K562 (cell line): ENCODE data around the gene VRK3. TPM values are rescaled to one million over a fixed set of nuclear protein-coding genes. Genes with fewer than 3 reads are reported as not detected.

Experiments
- ATAC-seq: fragments of 200-7000 bp; cut with Tn5 transposase; 3 replicates; pipeline ENCODE4 v1.9.1; 2020; ENCODE audit warnings: moderate library complexity
- BruUV-seq: library from RNA; stranded (reverse); fragments of 400-500 nt; replicated peaks from 2 replicates; lab custom pipeline; 2021; lab: Mats Ljungman, UMichigan
- CTCF ChIA-PET: fragments of 300-600 bp; formaldehyde crosslinking; extraction: SDS; loops from one replicate; lab custom pipeline; 2021; ENCODE audit warnings: low intra/inter-chr PET ratio; lab: Yijun Ruan, JAX
- POLR2A ChIA-PET: fragments of 300-600, 350-650 bp; sonication (Branson Sonifier 250); formaldehyde crosslinking; extraction: SDS; loops from one replicate; lab custom pipeline; 2021; ENCODE audit warnings: antibody characterized with exemption, inconsistent platforms; lab: Yijun Ruan, JAX
- DNase-seq, 4 experiments: peaks; one replicate each; pipeline versions ENCODE4 v3.0.0 to v3.0.0-alpha.2; 2011 to 2018; ENCODE audit warnings: low spot score in 3 of 4, mixed read lengths in 3 of 4; ENCODE audit errors: extremely low read depth in 1 of 4
- FAIRE-seq: peaks from 2 replicates; lab custom pipeline; 2011; peaks lifted over from hg19 to GRCh38; lab: Jason Lieb, UNC
- H2AFZ ChIP-seq: 2 replicates; pipeline ENCODE4 v1.6.0; 2011; ENCODE audit warnings: low read depth, low read length, control low read depth, inconsistent platforms
- H3K27ac ChIP-seq: fragments of 200-600 bp; 3 replicates; pipeline ENCODE4 v1.8.0; 2011; ENCODE audit warnings: low read depth, mild to moderate bottlenecking, control low read depth, inconsistent platforms, low read length, moderate library complexity, mixed read lengths; ENCODE audit errors: extremely low read depth
- H3K27me3 ChIP-seq, 2 experiments: fragments of 300-600 bp in 1 of 2; 2 replicates in 1 of 2; 3 replicates in 1 of 2; pipeline versions ENCODE4 v1.6.0 to v1.8.0; 2011; ENCODE audit warnings: inconsistent platforms in 2 of 2, low read length in 2 of 2, mild to moderate bottlenecking in 1 of 2, mixed read lengths in 1 of 2, moderate library complexity in 1 of 2; ENCODE audit not compliant: control insufficient read depth in 2 of 2, insufficient read depth in 2 of 2
- H3K36me3 ChIP-seq: fragments of 300-600 bp; 3 replicates; pipeline ENCODE4 v1.8.0; 2011; ENCODE audit warnings: mild to moderate bottlenecking, low read length, inconsistent platforms; ENCODE audit not compliant: control insufficient read depth, insufficient read depth
- H3K4me1 ChIP-seq, 2 experiments: fragments of 200-600 bp in 1 of 2; replicated peaks in 1 of 2; 2 replicates in 1 of 2; 3 replicates in 1 of 2; pipeline versions ENCODE4 v1.5.1 to v1.8.0; 2011; ENCODE audit warnings: inconsistent platforms in 2 of 2, low read length in 2 of 2, mild to moderate bottlenecking in 1 of 2, mixed read lengths in 1 of 2, moderate library complexity in 1 of 2; ENCODE audit not compliant: control insufficient read depth in 2 of 2, insufficient read depth in 2 of 2
- H3K4me2 ChIP-seq: 2 replicates; pipeline ENCODE4 v1.6.1; 2011; ENCODE audit warnings: low read length, control low read depth, inconsistent platforms, mixed read lengths; ENCODE audit not compliant: insufficient read depth
- H3K4me3 ChIP-seq: fragments of 200-600 bp; sonication (generic), shearing (Covaris generic); 2 replicates; pipeline ENCODE4 v1.5.1; 2016; ENCODE audit warnings: control low read depth, inconsistent platforms
- H3K79me2 ChIP-seq: fragments of 200-600 bp; 3 replicates; pipeline ENCODE4 v1.8.0; 2011; ENCODE audit warnings: low read length, inconsistent platforms; ENCODE audit not compliant: control insufficient read depth, insufficient read depth
- H3K9ac ChIP-seq, 2 experiments: 2 replicates each; pipeline versions ENCODE4 v1.6.0 to v1.6.1; 2011; ENCODE audit warnings: low read depth in 2 of 2, low read length in 2 of 2, control low read depth in 1 of 2, inconsistent platforms in 1 of 2, mild to moderate bottlenecking in 1 of 2, mixed read lengths in 1 of 2; ENCODE audit not compliant: insufficient read depth in 1 of 2
- H3K9me1 ChIP-seq: one replicate; pipeline ENCODE4 v1.6.0; 2011; ENCODE audit warnings: inconsistent platforms, mild to moderate bottlenecking, low read length, moderate library complexity; ENCODE audit not compliant: control insufficient read depth, insufficient read depth
- H3K9me3 ChIP-seq: replicated peaks from 2 replicates; pipeline ENCODE4 v1.5.1; 2011; ENCODE audit warnings: low read depth, low read length, inconsistent platforms; ENCODE audit not compliant: control insufficient read depth, insufficient read depth
- H4K20me1 ChIP-seq: replicated peaks from 2 replicates; pipeline ENCODE4 v1.6.1; 2011; ENCODE audit warnings: low read length, inconsistent platforms, mixed read lengths; ENCODE audit not compliant: control insufficient read depth, insufficient read depth
- E2F4 ChIP-seq: sonication (generic); formaldehyde crosslinking; IDR thresholded peaks from 2 replicates; pipeline ENCODE4 v1.8.0; 2022; ENCODE audit warnings: mild to moderate bottlenecking, low read depth, missing genetic modification reagents
- ELF2 ChIP-seq: fragments of 250-450 bp; sonication (Bioruptor Pico); IDR thresholded peaks from 2 replicates; pipeline ENCODE4 v1.5.0; 2021; ENCODE audit warnings: mild to moderate bottlenecking
- ETS2 ChIP-seq: IDR thresholded peaks from 2 replicates; pipeline ENCODE4 v1.6.1; 2016; ENCODE audit warnings: borderline replicate concordance, missing genetic modification characterization, mild to moderate bottlenecking, moderate library complexity, missing compliant biosample characterization; ENCODE audit not compliant: poor library complexity, severe bottlenecking
- ETV6 ChIP-seq, 3 experiments: fragments of 150-350 bp in 1 of 3; sonication (generic) in 1 of 3; formaldehyde crosslinking in 1 of 3; IDR thresholded peaks; 2 replicates each; pipeline versions ENCODE4 v1.6.1 to v1.8.0; 2014 to 2022; ENCODE audit warnings: borderline replicate concordance in 2 of 3, low read depth in 2 of 3, antibody characterized with exemption in 1 of 3, low read length in 1 of 3, mild to moderate bottlenecking in 1 of 3, missing genetic modification reagents in 1 of 3
- MBD2 ChIP-seq: sonication (generic); IDR thresholded peaks from 2 replicates; pipeline ENCODE4 v1.6.1; 2016; ENCODE audit warnings: low read depth, borderline replicate concordance
- MYBL2 ChIP-seq, 2 experiments: fragments of 450-650 bp in 1 of 2; sonication (generic) in 1 of 2; formaldehyde crosslinking in 1 of 2; IDR thresholded peaks; 2 replicates each; pipeline versions ENCODE4 v1.6.1 to v1.8.1; 2017 to 2022; ENCODE audit warnings: borderline replicate concordance in 1 of 2, inconsistent platforms in 1 of 2, low read depth in 1 of 2, mild to moderate bottlenecking in 1 of 2, missing genetic modification reagents in 1 of 2, moderate library complexity in 1 of 2
- TCF3 ChIP-seq: sonication (generic); formaldehyde crosslinking; IDR thresholded peaks from 2 replicates; pipeline ENCODE4 v1.4.0; 2020; ENCODE audit warnings: mild to moderate bottlenecking, missing genetic modification reagents
- U2AF2 ChIP-seq: fragments of 200-400 bp; formaldehyde crosslinking; optimal IDR thresholded peaks from 2 replicates; pipeline ENCODE3; 2017; ENCODE audit warnings: low read depth, mild to moderate bottlenecking, low read length
- ZBTB1 ChIP-seq: sonication (generic); formaldehyde crosslinking; IDR thresholded peaks from 2 replicates; pipeline ENCODE4 v1.8.1; 2023; ENCODE audit warnings: missing genetic modification reagents, low read depth, mild to moderate bottlenecking, borderline replicate concordance
- ZNF551 ChIP-seq: fragments of 250-450 bp; sonication (Bioruptor Pico); IDR thresholded peaks from 2 replicates; pipeline ENCODE4 v1.5.0; 2021; ENCODE audit warnings: mild to moderate bottlenecking, moderate library complexity
- ZNF561 ChIP-seq: fragments of 450-650 bp; formaldehyde crosslinking; conservative IDR thresholded peaks from 2 replicates; pipeline ENCODE4 v1.4.0; 2020; ENCODE audit warnings: mild to moderate bottlenecking, moderate library complexity
- WGBS: fragments of 100-300 bp; shearing (Covaris generic); methylation state at CpG from one replicate; pipeline ENCODE4 v1.1.6; 2016; ENCODE audit warnings: low coverage, mixed read lengths; ENCODE audit not compliant: insufficient coverage; ENCODE audit errors: missing lambda C conversion rate; 5-methylcytosine and 5-hydroxymethylcytosine counted together
- in situ Hi-C: fragments of 300-500 bp; cut with MboI; formaldehyde crosslinking; loops from 4 replicates; pipeline ENCODE4 v1.15.0; 2018; ENCODE audit warnings: inconsistent platforms, mixed read lengths
- intact Hi-C: fragments of 100-400 bp; cut with micrococcal nuclease; formaldehyde crosslinking; loops from 2 replicates; pipeline ENCODE4 v1.14.2; 2022
- polyA plus RNA-seq, 8 experiments: library from polyadenylated mRNA; depleted of rRNA in 4 of 8; stranded (reverse) in 5 of 8; unstranded in 3 of 8; fragments of >200 nt; fragmentation: Nextera tagmentation in 2 of 8; fragmentation: Illumina TruSeq in 1 of 8; extraction: Ambion mirVana in 2 of 8; extraction: Trizol in 1 of 8; gene quantifications; 2 replicates each; pipeline versions ENCODE4 v1.2.1 to v1.2.3, GENCODE V29; 2011 to 2014; ENCODE audit warnings: inconsistent platforms in 1 of 8, missing spikeins in 1 of 8
- total RNA-seq, 7 experiments: library from RNA; depleted of rRNA in 6 of 7; stranded (reverse); fragments of >200 nt in 6 of 7; fragmentation: Illumina TruSeq in 2 of 7; extraction: Trizol in 2 of 7; gene quantifications; 2 replicates each; pipeline versions ENCODE4 v1.2.1 to v1.2.3, GENCODE V29; 2011 to 2021; ENCODE audit warnings: low replicate concordance in 1 of 7

VRK3 gene
- total and polyA plus RNA-seq, 9 of the 15 experiments (the other 6 are each of a cell fraction or from before 2014, with no cell fraction given): 25.6 to 94.3 (median 42.9) TPM

GRCh38 chr19:50036908-50037307 lies 11.7 kb upstream of the VRK3 start:
- no peak overlapping the region for H3K9ac ChIP-seq
- H3K4me1 ChIP-seq: no peaks in the 10 kb centered on the region
- H4K20me1 ChIP-seq: no peaks in the 10 kb centered on the region
- no peaks in the 10 kb centered on the region for H3K27me3 ChIP-seq
- peaks cover 92% of the 10 kb centered on the region for H3K36me3 ChIP-seq
- intact Hi-C loops: no loop called here
- FAIRE-seq: no peak
- H3K4me3 ChIP-seq: no peak overlapping the region
- no peaks in the 10 kb centered on the region for H3K9me1 ChIP-seq
- POLR2A ChIA-PET: interaction anchor here (0.6 to 1.3 kb wide), 3 partner anchors 11 to 532 kb away, joined by 3 to 4 read pairs (median 3); partner anchors contain the start of gene ZNF473
- no peak overlapping the region for H3K4me2 ChIP-seq
- 97% methylated on average over 3 of the region's 3 CpGs for WGBS
- CTCF ChIA-PET: no interaction called here
- TF ChIP-seq ZNF561 (CRISPR knock-in tag): no peak
- no peak for TF ChIP-seq ZNF551 (CRISPR knock-in tag)
- no peak for TF ChIP-seq MYBL2 (IDR thresholded peaks at IDR 0.05; ENCODE audit: low read depth)
- TF ChIP-seq MYBL2 (CRISPR knock-in tag; IDR thresholded peaks at IDR 0.05; ENCODE audit: borderline replicate concordance): no peak
- TF ChIP-seq ZBTB1 (CRISPR knock-in tag): no peak
- no peak for TF ChIP-seq ELF2 (CRISPR knock-in tag)
- H3K27ac ChIP-seq: no peak overlapping the region
- in situ Hi-C loops: no loop called here
- H3K9me3 ChIP-seq: peaks cover 14% of the 10 kb centered on the region
- H2AFZ ChIP-seq: no peak overlapping the region
- ATAC-seq: no peak
- no peak for DNase-seq
- BruUV-seq: no TSS peak
- H3K79me2 ChIP-seq: peaks cover 36% of the 10 kb centered on the region

GRCh38 chr19:50030937-50031336 lies 5.8 kb upstream of the VRK3 start:
- ChIA-PET CTCF (no interaction called here), POLR2A (interaction anchor here (0.5 to 0.8 kb wide), 3 partner anchors 9 to 20 kb away, joined by 3 read pairs; no protein-coding TSS in a partner anchor)
- Histone ChIP-seq H3K27ac (no peak overlapping the region; the same call in 2 of the 3 replicates), H3K9me3 (no peaks in the 10 kb centered on the region), H3K9me1 (no peaks in the 10 kb centered on the region), H4K20me1 (no peaks in the 10 kb centered on the region; the same call in none of the 2 replicates), H3K27me3 (no peaks in the 10 kb centered on the region), H3K4me1 (peaks cover 5 to 7% of the 10 kb centered on the region in 2 experiments; a peak in 4 of 5 replicates), H3K4me3 (no peak overlapping the region), H3K36me3 (peaks cover 85% of the 10 kb centered on the region), H3K9ac (0 out of 4 replicates have a peak overlapping the region, but pooled peaks of 1 of the 2 experiments have one; percentile 33), H3K79me2 (peaks cover 92% of the 10 kb centered on the region), H3K4me2 (no peak overlapping the region), H2AFZ (no peak overlapping the region)
- FAIRE-seq (no peak), DNase-seq (no peak), ATAC-seq (no peak)
- in situ Hi-C loops: no loop called here
- WGBS: 91% methylated on average over 10 of the region's 11 CpGs
- TF ChIP-seq ETV6 (IDR thresholded peaks at IDR 0.05; ENCODE audit: borderline replicate concordance in 1 of 2, low read depth in 2 of 2, low read length in 1 of 2): no peak
- no peak for TF ChIP-seq ETV6 (CRISPR knock-in tag; IDR thresholded peaks at IDR 0.05; ENCODE audit: borderline replicate concordance)
- TF ChIP-seq ETS2 (tag): no peak
- TF ChIP-seq E2F4 (CRISPR knock-in tag): no peak
- TF ChIP-seq MBD2: no peak
- TF ChIP-seq TCF3 (CRISPR knock-in tag): no peak
- TF ChIP-seq U2AF2: no peak
- no TSS peak for BruUV-seq
- intact Hi-C loops: no loop called here
